Measurements from ENCODE around the gene TRIM4.
"Not testable (repeated sequence)": the region's sequence is repeated elsewhere in the genome, so short reads cannot be mapped to it uniquely, and the experiment has no call there.

Gene TRIM4, protein sequence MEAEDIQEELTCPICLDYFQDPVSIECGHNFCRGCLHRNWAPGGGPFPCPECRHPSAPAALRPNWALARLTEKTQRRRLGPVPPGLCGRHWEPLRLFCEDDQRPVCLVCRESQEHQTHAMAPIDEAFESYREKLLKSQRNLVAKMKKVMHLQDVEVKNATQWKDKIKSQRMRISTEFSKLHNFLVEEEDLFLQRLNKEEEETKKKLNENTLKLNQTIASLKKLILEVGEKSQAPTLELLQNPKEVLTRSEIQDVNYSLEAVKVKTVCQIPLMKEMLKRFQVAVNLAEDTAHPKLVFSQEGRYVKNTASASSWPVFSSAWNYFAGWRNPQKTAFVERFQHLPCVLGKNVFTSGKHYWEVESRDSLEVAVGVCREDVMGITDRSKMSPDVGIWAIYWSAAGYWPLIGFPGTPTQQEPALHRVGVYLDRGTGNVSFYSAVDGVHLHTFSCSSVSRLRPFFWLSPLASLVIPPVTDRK

DNA sequence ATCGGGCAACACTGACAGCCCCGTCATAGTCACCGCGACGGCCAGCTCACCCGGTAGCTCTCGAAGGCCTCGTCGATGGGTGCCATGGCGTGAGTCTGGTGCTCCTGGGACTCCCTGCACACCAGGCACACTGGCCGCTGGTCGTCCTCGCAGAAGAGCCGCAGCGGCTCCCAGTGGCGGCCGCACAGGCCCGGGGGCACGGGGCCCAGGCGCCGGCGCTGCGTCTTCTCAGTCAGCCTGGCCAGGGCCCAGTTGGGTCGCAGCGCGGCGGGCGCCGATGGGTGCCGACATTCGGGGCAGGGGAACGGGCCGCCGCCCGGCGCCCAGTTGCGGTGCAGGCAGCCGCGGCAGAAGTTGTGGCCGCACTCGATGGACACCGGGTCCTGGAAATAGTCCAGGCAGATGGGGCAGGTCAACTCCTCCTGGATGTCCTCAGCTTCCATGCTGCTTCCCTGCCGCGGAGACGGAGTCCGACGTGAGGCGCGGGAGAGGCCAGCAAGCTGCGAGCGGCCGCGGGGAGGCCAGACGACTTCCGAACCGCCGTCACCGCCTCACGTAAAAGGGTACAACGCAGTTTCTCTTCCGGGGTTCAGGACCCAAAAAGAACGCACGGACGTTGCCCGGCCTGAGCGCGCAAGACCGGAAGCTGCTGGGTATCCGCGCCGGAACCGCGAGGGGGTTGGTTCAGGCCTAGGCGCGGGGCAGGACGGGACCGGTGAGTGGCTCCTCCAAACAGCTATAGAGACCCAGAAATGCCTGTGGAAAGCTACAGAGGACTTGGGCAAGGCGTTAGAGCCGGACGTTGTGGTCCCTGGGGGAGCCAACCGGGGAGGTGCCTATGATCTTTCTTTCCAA is at the start of gene TRIM4:
TRIM4 (minus strand) TSS at position 572 of the 855 bp plus-strand sequence; CDS start at position 443, 129 bp downstream.
- DNase-seq: peak; percentile 83

DNA sequence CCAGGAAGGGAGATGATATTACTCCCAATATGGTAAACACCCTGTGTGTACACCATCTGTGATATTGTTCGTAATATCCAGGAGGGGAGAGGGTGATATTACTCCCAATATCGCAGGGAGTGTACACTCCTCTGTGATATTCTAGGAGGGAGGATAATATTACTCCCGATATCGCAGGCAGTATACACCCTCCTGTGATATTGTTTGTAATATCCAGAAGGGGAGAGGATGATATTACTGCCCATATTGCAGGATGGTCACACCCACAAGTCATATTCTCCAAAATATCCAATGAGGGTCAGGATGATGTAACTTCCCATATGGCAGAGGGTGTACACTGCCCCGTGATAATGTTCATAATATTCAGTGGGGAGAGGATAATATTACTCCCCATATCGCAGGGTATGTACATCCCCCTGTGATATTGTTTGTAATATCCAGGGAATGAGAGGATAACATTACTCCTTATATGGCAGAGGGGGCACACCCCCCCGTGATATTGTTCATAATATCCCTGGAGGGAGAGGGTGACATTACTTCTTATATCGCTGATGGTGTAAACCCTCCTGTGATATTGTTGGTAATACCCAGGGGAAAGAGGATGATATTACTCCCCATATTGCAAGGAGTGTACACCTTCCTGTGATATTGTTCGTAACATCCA is 39.4 kb upstream of the TRIM4 start:
- DNase-seq: no peak

- no peak for DNase-seq
Measured at GRCh38 chr7:99955247-99955646, 35.9 kb upstream of the TRIM4 start.

DNA sequence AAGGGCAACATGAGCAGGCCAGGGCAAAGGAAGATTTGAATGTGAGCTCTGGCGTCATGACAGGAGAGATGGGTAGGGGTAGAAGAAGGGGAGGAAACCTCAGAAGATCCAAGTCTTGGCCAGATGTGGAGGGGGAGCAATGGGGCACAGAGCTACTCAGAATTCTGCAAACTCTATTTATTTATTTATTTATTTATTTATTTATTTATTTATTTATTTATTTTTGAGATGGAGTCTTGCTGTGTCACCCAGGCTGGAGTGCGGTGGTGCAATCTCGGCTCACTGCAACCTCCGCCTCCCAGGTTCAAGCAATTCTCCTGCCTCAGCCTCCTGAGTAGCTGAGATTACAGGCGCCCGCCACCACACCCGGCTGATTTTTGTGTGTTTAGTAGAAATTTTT is 35.3 kb upstream of the TRIM4 start:
- not testable (repeated sequence) for DNase-seq

DNA sequence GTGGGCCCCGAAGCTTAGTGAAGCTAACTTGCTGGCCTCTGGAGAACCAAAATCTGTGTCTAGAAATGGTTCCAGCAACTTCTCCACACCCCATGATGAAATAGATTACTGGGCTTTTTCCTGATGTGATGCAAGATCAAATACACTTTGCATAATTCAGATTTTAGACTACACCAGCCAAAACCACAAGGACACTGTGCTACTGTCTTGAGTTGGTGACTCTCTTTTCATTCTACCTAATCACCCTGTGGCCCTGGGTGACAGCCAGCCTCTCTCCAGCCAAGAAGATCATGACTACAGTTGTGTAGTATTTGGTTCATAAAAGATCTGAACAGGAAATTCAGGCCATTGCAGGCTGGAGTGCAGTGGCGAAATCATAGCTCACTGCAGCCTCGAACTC is 34.3 kb upstream of the TRIM4 start:
- no peak for DNase-seq

- DNase-seq: not testable (repeated sequence)
Measured at GRCh38 chr7:99952649-99953048, 33.3 kb upstream of the TRIM4 start.

- DNase-seq: not testable (repeated sequence)
Measured at GRCh38 chr7:99950819-99951218, 31.5 kb upstream of the TRIM4 start.

DNA sequence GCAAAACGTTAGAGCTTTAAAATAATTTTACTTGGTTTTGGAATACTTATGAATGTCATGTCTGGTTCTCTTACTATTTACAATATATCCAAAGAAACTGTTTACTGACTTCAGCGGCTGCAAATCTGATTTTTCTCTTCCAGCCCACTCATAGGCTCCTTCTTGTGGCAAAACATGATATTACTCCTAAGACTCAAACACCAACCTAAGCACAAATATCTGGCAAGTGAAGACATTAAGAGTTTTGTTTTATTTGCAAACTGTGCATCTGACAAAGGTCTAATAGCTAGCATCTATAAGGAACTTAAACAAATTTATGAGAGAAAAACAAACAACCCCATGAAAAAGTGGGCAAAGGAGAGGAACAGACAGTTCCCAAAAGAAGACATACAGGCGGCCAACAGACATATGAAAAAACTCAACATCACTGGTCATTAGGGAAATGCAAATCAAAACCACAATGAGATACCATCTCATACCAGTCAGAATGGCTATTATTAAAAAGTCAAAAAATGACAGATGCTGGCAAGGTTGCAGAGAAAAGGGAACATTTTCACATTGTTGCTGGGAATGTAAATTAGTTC is 30.4 kb upstream of the TRIM4 start:
- DNase-seq: peak; percentile 11

- no peak for DNase-seq
Measured at GRCh38 chr7:99947608-99948007, 28.3 kb upstream of the TRIM4 start.

DNA sequence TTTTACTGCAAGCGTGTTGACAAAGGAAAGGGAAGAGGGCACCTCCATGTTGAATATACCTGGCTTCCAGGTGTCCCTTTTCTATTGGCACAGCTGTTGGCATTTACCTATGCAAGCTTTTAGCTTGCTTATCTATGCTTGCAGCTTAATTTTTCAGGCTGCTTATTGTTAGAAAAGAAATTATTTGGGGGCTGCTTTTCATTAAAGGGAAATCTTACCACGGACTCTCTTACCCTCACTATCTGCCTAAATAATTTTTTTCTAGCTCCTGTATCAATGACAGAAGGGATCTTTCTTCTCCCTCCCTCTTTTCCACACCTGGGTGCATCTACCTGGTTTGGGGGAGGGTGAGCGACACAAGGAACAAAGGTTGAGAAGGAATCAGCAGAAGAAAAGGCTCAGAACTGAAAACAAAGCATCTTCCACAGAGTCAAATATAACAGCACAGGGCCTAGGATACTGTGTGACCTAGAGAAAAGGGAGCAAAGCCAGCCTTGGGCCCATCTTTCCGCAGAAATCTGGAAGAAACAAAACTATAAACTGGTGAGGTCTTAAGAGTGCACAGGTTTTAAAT is 25.3 kb upstream of the TRIM4 start:
- DNase-seq: no peak

DNA sequence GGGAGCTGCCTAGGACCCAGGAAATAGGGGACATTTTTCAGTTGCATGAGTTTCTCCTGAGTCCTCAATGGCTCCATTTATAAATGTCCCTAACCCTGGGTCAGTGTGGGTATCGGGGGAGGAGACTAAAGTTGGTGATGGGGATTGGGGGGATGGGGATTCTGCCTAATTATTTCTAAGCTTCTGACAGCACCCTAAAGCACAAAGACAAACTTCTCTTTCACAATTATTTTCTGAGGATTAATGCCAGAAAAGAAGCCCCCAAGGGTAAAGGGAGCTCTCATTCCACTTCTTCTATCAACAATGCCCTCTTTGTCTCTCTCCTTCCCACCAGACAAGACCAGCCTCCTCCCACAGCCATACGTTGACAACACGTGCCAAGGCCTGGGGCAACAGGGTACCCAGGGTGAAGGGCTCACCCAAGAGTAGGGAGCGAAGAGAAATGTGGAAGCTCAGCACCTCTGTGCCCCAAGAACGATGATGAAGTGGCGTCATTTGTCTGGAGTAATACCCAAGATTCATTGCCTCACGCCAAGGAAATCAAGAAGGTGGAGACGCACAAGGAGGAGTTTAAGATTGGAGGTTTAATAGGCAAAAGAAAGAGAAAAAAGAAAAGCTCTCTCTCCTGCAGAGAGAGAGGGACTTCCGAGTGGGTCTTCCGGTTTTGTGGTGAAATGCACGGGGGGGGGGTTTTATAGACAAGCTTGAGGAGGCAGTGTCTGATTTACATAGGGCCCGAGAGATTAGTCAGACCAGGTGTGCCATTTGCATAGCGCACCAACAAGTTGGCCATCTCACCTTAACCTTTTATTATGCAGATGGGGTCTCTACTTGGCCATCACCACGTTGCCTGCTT is 24.5 kb upstream of the TRIM4 start:
- DNase-seq: no peak

DNA sequence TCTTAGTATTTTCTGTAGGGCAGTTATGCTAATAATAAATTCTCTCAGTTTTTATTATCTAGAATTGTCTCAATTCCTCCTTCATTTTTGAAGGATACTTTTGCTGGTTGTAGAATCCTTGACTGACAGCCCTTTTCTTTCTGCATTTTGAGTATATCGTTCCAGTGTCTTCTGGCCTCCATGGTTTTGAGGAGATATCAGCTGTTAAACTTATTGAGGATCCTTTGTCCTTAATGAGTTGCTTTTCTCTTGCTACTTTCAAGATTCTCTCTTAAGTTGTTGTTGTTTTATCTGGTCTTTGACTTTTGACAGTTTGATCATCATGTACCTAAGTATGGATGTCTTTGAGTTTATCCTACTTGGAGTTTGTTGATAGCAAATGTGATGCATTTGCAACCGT is 19.0 kb upstream of the TRIM4 start:
- DNase-seq: no peak

DNA sequence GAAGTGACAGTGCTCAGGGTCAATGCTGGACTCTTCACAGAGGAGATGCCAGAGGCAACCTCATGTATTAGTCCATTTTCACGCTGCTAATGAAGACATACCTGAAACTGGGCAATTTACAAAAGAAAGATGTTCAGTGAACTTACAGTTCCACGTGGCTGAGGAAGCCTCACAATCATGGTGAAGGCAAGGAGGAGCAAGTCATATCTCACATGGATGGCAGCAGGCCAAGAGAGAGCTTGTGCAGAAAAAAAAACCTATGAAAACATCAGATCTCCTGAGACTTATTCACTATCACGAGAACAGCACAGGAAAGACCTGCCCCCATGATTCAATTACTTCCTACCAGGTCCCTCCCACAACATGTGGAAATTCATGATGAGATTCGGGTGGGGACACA is 15.7 kb upstream of the TRIM4 start:
- not testable (repeated sequence) for DNase-seq

DNA sequence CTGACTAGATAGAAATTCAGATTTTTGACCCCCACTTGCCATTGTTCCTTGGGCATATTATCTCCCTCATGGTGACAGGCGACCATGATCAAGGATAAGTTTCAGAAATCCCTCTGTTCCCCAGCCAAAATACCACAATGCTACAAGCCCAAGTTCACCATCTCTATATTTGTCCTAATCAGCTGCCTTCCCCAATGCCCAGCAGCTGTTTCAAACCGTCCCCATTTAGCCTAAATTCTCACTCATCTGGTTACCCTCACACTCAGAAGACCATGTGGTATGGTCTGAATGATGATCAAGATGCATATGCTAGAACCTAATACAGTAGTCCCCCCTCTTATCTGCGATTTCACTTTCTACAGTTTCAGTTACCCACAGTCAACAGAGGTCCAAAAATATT is 11.0 kb upstream of the TRIM4 start:
- DNase-seq: no peak

DNA sequence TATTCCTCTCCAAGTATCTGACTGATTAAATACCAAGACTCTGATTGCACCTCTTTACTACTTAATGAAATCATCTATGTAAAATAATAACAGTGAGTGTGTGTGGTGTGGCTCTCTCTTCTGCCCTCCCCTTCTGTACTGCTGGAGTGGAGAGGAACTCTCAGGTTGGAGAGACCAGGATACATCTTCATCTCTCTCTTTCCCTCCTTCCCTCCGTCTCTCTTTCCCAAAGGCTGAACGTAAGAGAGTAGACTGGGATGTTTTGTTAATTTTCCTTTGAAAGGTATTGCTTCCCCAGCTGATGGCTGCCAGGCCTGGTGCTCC is 10.4 kb upstream of the TRIM4 start:
- no peak for DNase-seq

DNA sequence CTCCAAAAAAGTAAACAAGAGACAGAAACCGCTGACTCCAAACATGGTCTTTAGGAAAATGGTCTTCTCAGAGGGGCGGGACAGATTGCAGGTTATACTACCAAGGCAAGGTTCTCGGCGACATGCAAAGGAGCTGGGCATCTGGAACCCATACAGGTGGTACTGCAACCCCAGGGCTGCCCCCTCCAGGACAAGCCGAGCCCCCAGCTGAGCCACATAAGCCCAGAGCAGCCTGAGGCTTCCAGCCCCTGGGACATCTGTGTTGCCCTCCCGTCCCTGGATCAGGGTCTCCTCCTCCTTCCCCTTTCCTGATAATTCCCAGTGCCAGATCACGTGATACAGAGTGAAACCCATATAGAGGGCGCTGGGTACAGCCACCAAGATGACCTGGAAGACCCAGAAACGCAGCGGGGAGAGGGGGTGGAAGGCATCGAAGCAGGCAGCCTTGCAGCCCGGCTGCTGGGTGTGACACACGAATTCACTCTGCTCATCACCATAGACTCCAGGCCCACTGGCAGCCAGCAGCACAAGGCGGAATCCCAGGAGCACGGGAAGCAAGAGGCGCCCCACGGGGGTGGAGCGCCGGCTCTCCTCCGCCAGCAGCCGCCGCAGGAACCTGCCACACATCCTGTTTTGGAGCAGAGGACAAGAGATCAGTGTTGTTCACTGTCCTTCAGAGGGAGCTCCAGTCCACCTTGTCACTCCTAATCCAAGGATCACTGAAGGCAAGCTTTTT is 9.8 kb upstream of the TRIM4 start, which contains the start of gene GJC3:
GJC3 (minus strand) TSS at position 627 of the 736 bp plus-strand sequence; CDS start at position 627, 0 bp downstream.
- peak; percentile 74 for DNase-seq

DNA sequence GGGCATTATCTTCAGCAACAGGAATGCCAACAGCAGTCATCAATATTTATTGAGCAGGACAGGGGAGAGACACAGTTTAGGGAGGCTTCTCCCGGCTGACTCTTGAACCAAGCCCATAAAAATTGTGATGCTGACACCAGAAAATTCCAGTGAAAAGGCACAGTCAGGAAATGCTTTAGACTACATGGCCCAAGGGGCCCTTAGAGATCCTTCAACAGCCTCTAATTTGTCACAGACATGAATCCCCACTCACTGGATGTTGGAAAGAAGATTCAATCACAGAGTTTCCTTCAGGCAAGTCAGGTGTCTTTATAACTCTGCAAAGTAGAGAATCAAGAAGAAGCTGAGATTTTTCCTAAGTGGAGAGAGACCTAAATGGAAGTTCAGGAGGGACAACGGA is 8.9 kb upstream of the TRIM4 start:
- no peak for DNase-seq

- DNase-seq: no peak
Measured at GRCh38 chr7:99927536-99927935, 8.2 kb upstream of the TRIM4 start.

DNA sequence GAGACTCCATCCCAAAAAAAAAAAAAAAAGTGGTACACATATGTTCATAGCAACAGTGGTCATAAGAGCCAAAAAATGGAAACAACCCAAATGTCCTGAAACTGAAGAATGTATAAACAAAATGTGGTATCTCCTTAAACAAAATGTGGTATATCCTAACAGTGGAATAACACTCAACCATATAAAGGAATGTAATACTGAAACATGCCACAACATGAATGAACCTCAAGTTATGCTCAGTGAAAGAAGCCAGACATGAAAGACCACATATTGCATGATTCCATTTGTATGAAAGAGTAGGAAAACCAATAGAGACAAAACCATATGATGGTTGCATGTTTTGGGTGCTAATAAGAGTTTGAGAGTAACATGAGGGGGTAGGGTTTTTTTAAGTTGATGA is 7.0 kb upstream of the TRIM4 start:
- DNase-seq: no peak

DNA sequence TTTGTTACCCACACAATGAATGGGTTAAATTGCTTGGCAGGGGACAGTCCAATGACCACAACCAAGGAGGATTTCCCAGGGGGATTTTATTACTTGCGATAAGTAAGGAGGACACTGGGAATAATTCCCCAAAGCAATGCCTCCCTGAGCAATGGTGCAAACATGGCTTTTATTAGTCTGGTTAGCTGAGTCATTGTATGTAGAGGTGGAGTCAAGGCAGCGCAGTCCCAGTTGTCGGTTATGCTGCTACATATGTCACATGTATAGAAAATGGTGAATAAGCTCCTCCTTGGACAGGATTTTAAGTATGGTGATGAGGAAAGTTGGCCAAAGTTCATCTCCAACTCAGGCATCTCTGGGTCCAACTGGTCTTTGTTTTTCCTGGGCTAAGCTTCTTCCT is 3.9 kb upstream of the TRIM4 start:
- no peak for DNase-seq

DNA sequence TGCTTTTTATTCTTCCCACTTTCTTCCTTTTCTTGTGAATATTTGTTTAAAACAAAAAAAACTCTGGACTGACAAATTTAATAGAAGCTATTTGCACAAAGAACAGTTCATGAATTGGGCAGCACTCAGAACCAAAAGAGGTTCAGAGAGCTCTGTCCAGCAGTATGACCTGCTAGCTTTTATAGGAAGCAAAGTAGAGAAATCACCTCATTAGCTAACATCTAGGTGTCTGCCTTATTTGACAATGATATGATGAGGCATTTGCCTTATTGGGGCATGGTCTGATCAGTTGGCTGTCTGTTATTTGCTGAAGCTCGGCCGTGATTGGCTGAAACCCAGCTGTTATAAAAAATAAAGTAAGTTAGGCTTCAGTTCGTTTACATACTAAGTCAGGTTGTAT is 819 bp upstream of the TRIM4 start:
- no peak for DNase-seq

Measured in NCI-H2227 treated with DMSO at 0.1 percent for 48 hours (cell line).